CD4-positive, alpha-beta memory T cell (primary cell): Measurements from ENCODE around the gene TRIM65. TPM values are rescaled to one million over a fixed set of nuclear protein-coding genes. Genes with fewer than 3 reads are reported as not detected.

Source experiments
- CTCF ChIA-PET: fragments of 350-600 bp; sonication (Branson Sonifier 250); formaldehyde crosslinking; loops from one replicate; lab custom pipeline; 2021; ENCODE audit warnings: inconsistent platforms; ENCODE audit not compliant: partially characterized antibody; lab: Charles Lee
- POLR2A ChIA-PET: fragments of 350-600 bp; sonication (Branson Sonifier 250); formaldehyde crosslinking; loops from one replicate; lab custom pipeline; 2021; ENCODE audit not compliant: partially characterized antibody; lab: Charles Lee
- DNase-seq, 5 donors: peaks; one replicate each; pipeline versions ENCODE4 v3.0.0 to v3.0.0-alpha.2; 2020 to 2022; ENCODE audit warnings: mixed read lengths in 1 of 5
- H3K27ac ChIP-seq: one replicate; pipeline ENCODE4 v1.7.0; 2013; ENCODE audit warnings: low read depth, low read length
- H3K27me3 ChIP-seq: 2 replicates; pipeline ENCODE4 v1.7.0; 2013; ENCODE audit warnings: mild to moderate bottlenecking, low read length, moderate library complexity; ENCODE audit not compliant: insufficient read depth
- H3K36me3 ChIP-seq: 2 replicates; pipeline ENCODE4 v1.7.0; 2013; ENCODE audit warnings: mild to moderate bottlenecking, low read length, moderate library complexity; ENCODE audit not compliant: insufficient read depth
- H3K4me1 ChIP-seq: 2 replicates; pipeline ENCODE4 v1.7.0; 2013; ENCODE audit warnings: mild to moderate bottlenecking, low read length, moderate library complexity; ENCODE audit not compliant: insufficient read depth
- H3K4me3 ChIP-seq, 2 donors: one replicate each; pipeline ENCODE4 v1.7.0; 2013; ENCODE audit warnings: low read length in 2 of 2, mild to moderate bottlenecking in 1 of 2
- H3K9me3 ChIP-seq, 2 donors: one replicate each; pipeline ENCODE4 v1.7.0; 2013; ENCODE audit warnings: low read length in 2 of 2, control low read depth in 1 of 2; ENCODE audit not compliant: control insufficient read depth in 1 of 2
- H3K27ac Mint-ChIP-seq, 7 donors: one replicate each; pipeline ENCODE4 v1.8.0; 2020 to 2021; ENCODE audit warnings: mixed read lengths in 7 of 7, mild to moderate bottlenecking in 6 of 7, inconsistent platforms in 3 of 7, moderate library complexity in 3 of 7
- H3K27me3 Mint-ChIP-seq, 2 donors: one replicate each; pipeline ENCODE4 v1.8.0; 2020 to 2021; ENCODE audit warnings: mixed read lengths in 2 of 2
- H3K36me3 Mint-ChIP-seq, 2 donors: one replicate each; pipeline ENCODE4 v1.8.0; 2020 to 2021; ENCODE audit warnings: mixed read lengths in 2 of 2, inconsistent platforms in 1 of 2, mild to moderate bottlenecking in 1 of 2
- H3K4me1 Mint-ChIP-seq, 4 donors: one replicate each; pipeline ENCODE4 v1.8.0; 2020 to 2021; ENCODE audit warnings: mixed read lengths in 4 of 4, mild to moderate bottlenecking in 1 of 4
- H3K4me3 Mint-ChIP-seq, 8 donors: one replicate each; pipeline ENCODE4 v1.8.0; 2020 to 2021; ENCODE audit warnings: mixed read lengths in 8 of 8, mild to moderate bottlenecking in 7 of 8, moderate library complexity in 6 of 8, inconsistent platforms in 3 of 8
- H3K9me3 Mint-ChIP-seq, 8 donors: one replicate each; pipeline ENCODE4 v1.8.0; 2020 to 2021; ENCODE audit warnings: mixed read lengths in 8 of 8, mild to moderate bottlenecking in 5 of 8, inconsistent platforms in 3 of 8, moderate library complexity in 1 of 8
- intact Hi-C: fragments of 100-400 bp; cut with micrococcal nuclease; formaldehyde crosslinking; loops from one replicate; pipeline ENCODE4 v1.15.1; 2023
- polyA plus RNA-seq, 2 donors: library from polyadenylated mRNA; unstranded; fragments of 300-500 nt; fragmentation: Illumina TruSeq; gene quantifications; one replicate each; pipeline ENCODE4 v1.2.3, GENCODE V29; 2021
- total RNA-seq, 2 experiments: library from RNA; stranded (reverse); gene quantifications; one replicate each; pipeline ENCODE4 v1.2.3, GENCODE V29; 2021

Gene TRIM65
- total and polyA plus RNA-seq, 4 experiments from 2014 or later: 17.7 to 36.9 (median 32.6) TPM

DNA sequence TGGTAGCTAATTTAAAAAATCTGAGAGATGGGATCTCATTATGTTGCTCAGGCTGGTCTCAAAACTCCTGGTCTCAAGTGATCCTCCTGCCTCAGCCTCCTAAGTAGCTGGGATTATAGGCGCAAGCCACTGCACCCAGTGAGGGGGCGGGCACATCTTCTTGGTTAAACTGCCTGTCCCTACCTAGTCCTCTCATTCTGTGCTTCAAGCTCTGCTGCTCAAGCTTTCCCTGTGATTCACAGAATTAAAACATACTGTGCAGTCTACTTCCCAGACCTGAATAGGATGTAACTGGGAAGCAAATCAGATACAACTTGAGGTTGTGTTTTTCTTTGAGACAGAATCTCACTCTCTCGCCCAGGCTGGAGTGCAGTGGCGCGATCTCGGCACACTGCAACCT lies 5.7 kb upstream of the TRIM65 start:
- intact Hi-C loops: loop anchor here (10.0 kb wide), 1 partner anchor 362 kb away; the partner anchor contains the start of gene UBALD2
- Histone ChIP-seq H3K27me3 (no peaks in the 10 kb centered on the region), H3K27ac (no peak overlapping the region)

DNA sequence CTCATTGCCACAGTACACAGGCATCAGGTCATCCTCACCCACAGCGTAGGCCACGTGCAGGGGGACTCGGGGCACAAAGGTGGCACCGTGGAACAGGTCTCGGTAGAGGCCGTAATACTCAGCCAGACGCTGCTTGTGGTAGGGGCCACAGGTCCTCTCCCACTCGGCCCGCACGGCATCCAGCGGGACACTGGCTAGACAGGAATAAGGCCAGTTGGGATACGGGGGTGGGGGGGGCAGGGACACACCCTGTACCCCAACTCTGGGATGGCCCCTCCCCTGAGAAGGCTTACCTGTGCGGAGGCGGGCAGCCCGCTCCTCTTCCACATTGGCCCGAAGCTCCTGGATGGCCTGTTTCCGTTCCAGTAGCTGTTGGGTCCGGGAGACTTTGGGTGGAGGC lies 5.0 kb upstream of the TRIM65 start:
- peaks cover 4 to 38% of the 10 kb centered on the region in 2 donors for H3K36me3 Mint-ChIP-seq
- ChIA-PET CTCF (interaction anchor here (1.3 to 10.4 kb wide), 3 partner anchors 43 to 103 kb away, joined by 3 to 120 read pairs (median 6); partner anchors contain the start of gene WBP2), POLR2A (interaction anchor here (5.6 to 18.1 kb wide), 3 partner anchors 24 to 48 kb away, joined by 52 to 337 read pairs (median 123); partner anchors contain the start of genes TRIM47 and WBP2)
- H3K9me3 Mint-ChIP-seq: no peaks in the 10 kb centered on the region
- H3K4me3 Mint-ChIP-seq: peak overlapping the region in 1 of 8 donors; percentile 15
- H3K4me3 ChIP-seq: no peak overlapping the region
- DNase-seq: no peak
- H3K4me1 ChIP-seq: peaks cover 26% of the 10 kb centered on the region
- H3K9me3 ChIP-seq: no peaks in the 10 kb centered on the region
- peaks cover 30% of the 10 kb centered on the region for H3K36me3 ChIP-seq
- no peaks in the 10 kb centered on the region for H3K27me3 ChIP-seq
- H3K27ac ChIP-seq: no peak overlapping the region
- H3K27me3 Mint-ChIP-seq: no peaks in the 10 kb centered on the region
- H3K4me1 Mint-ChIP-seq: peaks cover 8 to 26% (median 14%) of the 10 kb centered on the region in 4 donors
- intact Hi-C loops: loop anchor here (10.0 kb wide), 1 partner anchor 363 kb away; the partner anchor contains the start of gene UBALD2
- peak overlapping the region in 2 of 7 donors; percentile 64 to 67 for H3K27ac Mint-ChIP-seq

More for the DNA sequence above, 5.7 kb upstream of the TRIM65 start:
- H3K4me1 ChIP-seq: peaks cover 21% of the 10 kb centered on the region
- H3K4me1 Mint-ChIP-seq: peaks cover 8 to 22% (median 12%) of the 10 kb centered on the region in 4 donors
- POLR2A ChIA-PET: interaction anchor here (0.9 to 18.1 kb wide), 7 partner anchors 25 to 612 kb away, joined by 3 to 337 read pairs (median 4); partner anchors contain the start of genes TRIM47, UNC13D and WBP2
- H3K36me3 ChIP-seq: peaks cover 30% of the 10 kb centered on the region
- peak overlapping the region in 1 of 8 donors; percentile 50 for H3K4me3 Mint-ChIP-seq
- no peaks in the 10 kb centered on the region for H3K27me3 Mint-ChIP-seq
- DNase-seq: no peak
- H3K27ac Mint-ChIP-seq: peak overlapping the region in 1 of 7 donors; percentile 37
- no peaks in the 10 kb centered on the region for H3K9me3 Mint-ChIP-seq
- H3K36me3 Mint-ChIP-seq: peaks cover 4 to 37% of the 10 kb centered on the region in 2 donors
- no peaks in the 10 kb centered on the region for H3K9me3 ChIP-seq
- H3K4me3 ChIP-seq: no peak overlapping the region
- CTCF ChIA-PET: interaction anchor here (0.8 to 10.4 kb wide), 5 partner anchors 25 to 126 kb away, joined by 3 to 120 read pairs (median 4); partner anchors contain the start of gene WBP2

DNA sequence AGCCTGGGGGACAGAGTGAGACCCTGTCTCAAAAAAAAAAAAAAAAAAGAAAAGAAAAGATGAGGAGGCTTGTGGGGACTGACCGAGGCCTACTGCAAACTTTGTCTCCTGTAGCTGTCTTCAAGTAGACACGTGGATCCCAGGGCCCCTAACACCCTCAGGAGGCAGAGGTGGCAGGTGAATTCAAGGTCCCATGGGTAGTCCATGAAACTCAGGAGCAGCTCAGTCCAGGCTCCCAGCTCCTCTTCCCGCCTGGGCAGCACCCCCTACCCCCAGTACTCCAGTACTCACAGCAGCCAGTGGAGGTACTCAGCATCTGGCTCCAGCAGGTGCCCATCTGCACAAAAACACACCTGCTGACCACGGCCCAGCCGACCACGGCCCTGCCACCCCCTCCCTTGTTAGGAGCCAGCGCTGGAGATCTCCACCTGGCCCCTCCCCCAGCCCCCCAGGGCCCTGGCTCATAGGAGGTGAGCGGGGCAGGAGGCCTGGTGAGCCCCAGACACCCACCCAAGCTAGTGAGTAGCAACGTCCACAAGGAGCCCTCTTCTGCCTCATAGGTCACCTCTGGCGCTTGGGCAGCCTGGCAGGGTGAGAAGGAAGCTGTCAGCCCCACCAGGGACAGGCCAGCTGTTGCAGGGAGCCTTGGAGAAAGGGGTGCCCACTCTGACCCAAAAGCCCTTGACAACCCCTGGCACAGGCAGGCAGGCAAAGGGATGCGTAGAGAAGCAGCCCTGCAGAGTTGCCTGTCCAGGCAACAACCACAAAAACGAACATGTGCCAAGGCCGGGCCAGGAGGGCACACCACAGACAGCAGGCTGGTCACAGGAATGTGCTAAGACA lies 4.2 kb upstream of the TRIM65 start:
- peaks cover 24% of the 10 kb centered on the region for H3K4me1 ChIP-seq
- ChIA-PET CTCF (interaction anchor here (0.7 to 1.5 kb wide), 4 partner anchors 10 to 95 kb away, joined by 3 to 5 read pairs (median 4); partner anchors contain the start of gene TRIM47), POLR2A (interaction anchor here (0.6 to 18.1 kb wide), 4 partner anchors 24 to 771 kb away, joined by 3 to 337 read pairs (median 64); partner anchors contain the start of genes TRIM47 and WBP2)
- intact Hi-C loops: loop anchor here (10.0 kb wide), 1 partner anchor 364 kb away; the partner anchor contains the start of gene UBALD2
- no peak for DNase-seq
- no peaks in the 10 kb centered on the region for H3K27me3 Mint-ChIP-seq
- peaks cover 30% of the 10 kb centered on the region for H3K36me3 ChIP-seq
- no peak overlapping the region for H3K27ac ChIP-seq
- peak overlapping the region in 1 of 7 donors; percentile 64 for H3K27ac Mint-ChIP-seq
- no peak overlapping the region for H3K4me3 Mint-ChIP-seq
- H3K4me1 Mint-ChIP-seq: peaks cover 8 to 21% (median 12%) of the 10 kb centered on the region in 4 donors
- no peaks in the 10 kb centered on the region for H3K27me3 ChIP-seq
- no peaks in the 10 kb centered on the region for H3K9me3 Mint-ChIP-seq
- no peaks in the 10 kb centered on the region for H3K9me3 ChIP-seq
- H3K36me3 Mint-ChIP-seq: peaks cover 4 to 38% of the 10 kb centered on the region in 2 donors
- H3K4me3 ChIP-seq: no peak overlapping the region

DNA sequence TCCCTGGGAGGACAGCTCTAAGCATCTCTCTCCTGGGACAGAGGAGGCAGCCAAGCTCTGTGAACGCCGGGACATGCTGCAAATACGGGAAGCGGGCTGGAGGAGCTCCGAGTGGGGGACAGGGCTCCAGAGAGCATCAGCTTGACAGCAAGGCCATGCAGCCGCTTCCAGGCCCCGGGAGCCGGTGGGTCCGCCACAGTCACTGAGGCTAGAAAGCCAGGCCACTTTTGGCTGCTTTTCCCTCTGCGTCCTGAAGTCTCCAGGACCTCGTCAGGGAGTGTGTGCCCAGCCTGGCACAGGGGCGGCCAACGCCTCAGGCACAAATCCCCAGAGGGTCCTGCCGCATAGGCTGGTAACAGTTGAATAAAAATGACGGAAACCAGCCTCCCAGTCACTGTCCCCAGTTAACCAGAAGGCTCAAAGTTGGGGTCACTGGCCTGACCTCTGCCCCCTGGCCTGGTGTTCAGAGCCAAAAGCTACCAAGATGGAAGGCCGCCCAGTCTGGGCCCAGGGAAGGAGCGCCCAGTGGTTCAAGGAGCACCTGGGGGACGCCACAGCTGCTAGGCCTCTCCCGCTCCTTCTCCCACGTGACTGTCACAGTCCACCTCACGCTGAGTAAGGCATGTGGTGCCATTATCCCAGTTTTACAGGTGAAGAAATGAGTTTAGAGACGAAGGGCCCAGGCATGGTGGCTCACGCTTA lies 3.2 kb upstream of the TRIM65 start:
- Mint-ChIP-seq H3K9me3 (no peaks in the 10 kb centered on the region), H3K4me3 (no peak overlapping the region), H3K27me3 (no peaks in the 10 kb centered on the region), H3K36me3 (peaks cover 4 to 38% of the 10 kb centered on the region in 2 donors), H3K27ac (no peak overlapping the region), H3K4me1 (peaks cover 16 to 26% (median 21%) of the 10 kb centered on the region in 4 donors)
- Histone ChIP-seq H3K4me1 (peaks cover 29% of the 10 kb centered on the region), H3K4me3 (no peak overlapping the region), H3K9me3 (no peaks in the 10 kb centered on the region), H3K36me3 (peaks cover 30% of the 10 kb centered on the region), H3K27ac (no peak overlapping the region), H3K27me3 (no peaks in the 10 kb centered on the region)
- no peak for DNase-seq
- CTCF ChIA-PET: interaction anchor here (0.7 to 1.5 kb wide), 6 partner anchors 9 to 114 kb away, joined by 3 to 5 read pairs (median 4); partner anchors contain the start of gene TRIM47
- POLR2A ChIA-PET: interaction anchor here (0.9 to 18.1 kb wide), 3 partner anchors 23 to 56 kb away, joined by 3 to 337 read pairs (median 123); partner anchors contain the start of genes TRIM47 and WBP2
- intact Hi-C loops: loop anchor here (10.0 kb wide), 1 partner anchor 365 kb away; the partner anchor contains the start of gene UBALD2

DNA sequence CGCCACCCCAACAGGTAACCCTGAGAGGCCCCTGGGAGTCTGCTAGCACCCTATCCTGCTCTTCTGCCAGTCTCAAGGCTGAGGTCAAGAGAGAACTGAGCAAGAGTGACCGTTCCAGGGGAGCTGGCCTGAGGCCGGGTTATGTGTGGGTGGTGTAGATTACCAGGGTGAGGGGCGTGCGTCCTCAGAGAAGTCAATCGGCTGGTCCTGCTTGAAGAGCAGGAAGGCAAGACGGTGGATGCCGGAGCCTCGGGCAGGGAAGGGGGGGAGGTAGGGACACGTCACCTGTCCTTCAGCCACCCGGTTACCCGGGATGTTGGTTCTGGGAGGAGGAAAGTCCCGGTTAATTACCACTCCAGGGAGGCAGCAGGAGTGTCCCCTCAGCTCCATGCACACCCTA lies 2.6 kb upstream of the TRIM65 start:
- Histone ChIP-seq H3K36me3 (peaks cover 30% of the 10 kb centered on the region), H3K27me3 (no peaks in the 10 kb centered on the region), H3K4me3 (no peak overlapping the region), H3K9me3 (no peaks in the 10 kb centered on the region), H3K27ac (no peak overlapping the region), H3K4me1 (peaks cover 33% of the 10 kb centered on the region)
- Mint-ChIP-seq H3K36me3 (peaks cover 4 to 37% of the 10 kb centered on the region in 2 donors), H3K4me1 (peaks cover 17 to 27% (median 23%) of the 10 kb centered on the region in 4 donors), H3K9me3 (no peaks in the 10 kb centered on the region), H3K27me3 (no peaks in the 10 kb centered on the region), H3K4me3 (peak overlapping the region in 1 of 8 donors; percentile 6), H3K27ac (peak overlapping the region in 2 of 7 donors; percentile 25 to 84)
- POLR2A ChIA-PET: interaction anchor here (4.7 to 18.1 kb wide), 3 partner anchors 22 to 53 kb away, joined by 79 to 337 read pairs (median 123); partner anchors contain the start of genes TRIM47, UNC13D and WBP2
- DNase-seq: no peak
- CTCF ChIA-PET: interaction anchor here (0.8 to 1.5 kb wide), 4 partner anchors 9 to 115 kb away, joined by 3 to 4 read pairs (median 3); no protein-coding TSS in a partner anchor
- intact Hi-C loops: no loop called here

DNA sequence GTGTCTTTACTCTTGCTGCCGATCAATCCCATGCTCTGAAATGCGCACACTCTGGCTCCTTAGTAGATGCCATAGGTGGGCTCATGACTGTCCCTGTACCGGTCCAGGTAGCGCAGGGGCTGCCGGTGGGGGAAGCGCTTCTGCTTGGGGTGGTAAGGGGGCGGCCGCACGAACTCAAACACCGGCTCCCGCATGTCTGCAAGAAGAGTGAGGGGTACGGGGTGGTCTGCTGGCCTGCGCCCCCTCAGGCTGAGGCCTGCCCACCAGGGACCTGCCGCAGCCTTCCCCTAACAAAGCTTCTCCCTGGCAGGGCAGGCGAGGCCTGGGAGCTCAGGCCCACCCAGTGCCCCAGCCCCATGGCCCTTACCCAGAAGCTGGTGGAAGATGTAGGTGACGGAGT lies 2.0 kb upstream of the TRIM65 start:
- no peaks in the 10 kb centered on the region for H3K27me3 Mint-ChIP-seq
- no peak for DNase-seq
- H3K4me1 ChIP-seq: peaks cover 34% of the 10 kb centered on the region
- no peaks in the 10 kb centered on the region for H3K9me3 ChIP-seq
- peaks cover 21 to 27% (median 24%) of the 10 kb centered on the region in 4 donors for H3K4me1 Mint-ChIP-seq
- no peaks in the 10 kb centered on the region for H3K9me3 Mint-ChIP-seq
- CTCF ChIA-PET: interaction anchor here (0.8 to 1.3 kb wide), 4 partner anchors 53 to 145 kb away, joined by 3 read pairs; no protein-coding TSS in a partner anchor
- intact Hi-C loops: no loop called here
- H3K4me3 ChIP-seq: no peak overlapping the region
- H3K36me3 Mint-ChIP-seq: peaks cover 4 to 36% of the 10 kb centered on the region in 2 donors
- H3K27me3 ChIP-seq: no peaks in the 10 kb centered on the region
- peak overlapping the region in 1 of 7 donors; percentile 84 for H3K27ac Mint-ChIP-seq
- POLR2A ChIA-PET: interaction anchor here (3.1 to 18.1 kb wide), 5 partner anchors 22 to 145 kb away, joined by 14 to 337 read pairs (median 79); partner anchors contain the start of genes TRIM47, UNC13D and WBP2
- H3K4me3 Mint-ChIP-seq: peak overlapping the region in 1 of 8 donors; percentile 85
- H3K27ac ChIP-seq: no peak overlapping the region
- H3K36me3 ChIP-seq: peaks cover 30% of the 10 kb centered on the region
